ENCODE measurements around the gene KCNJ14.

The KCNJ14 gene

DNA sequence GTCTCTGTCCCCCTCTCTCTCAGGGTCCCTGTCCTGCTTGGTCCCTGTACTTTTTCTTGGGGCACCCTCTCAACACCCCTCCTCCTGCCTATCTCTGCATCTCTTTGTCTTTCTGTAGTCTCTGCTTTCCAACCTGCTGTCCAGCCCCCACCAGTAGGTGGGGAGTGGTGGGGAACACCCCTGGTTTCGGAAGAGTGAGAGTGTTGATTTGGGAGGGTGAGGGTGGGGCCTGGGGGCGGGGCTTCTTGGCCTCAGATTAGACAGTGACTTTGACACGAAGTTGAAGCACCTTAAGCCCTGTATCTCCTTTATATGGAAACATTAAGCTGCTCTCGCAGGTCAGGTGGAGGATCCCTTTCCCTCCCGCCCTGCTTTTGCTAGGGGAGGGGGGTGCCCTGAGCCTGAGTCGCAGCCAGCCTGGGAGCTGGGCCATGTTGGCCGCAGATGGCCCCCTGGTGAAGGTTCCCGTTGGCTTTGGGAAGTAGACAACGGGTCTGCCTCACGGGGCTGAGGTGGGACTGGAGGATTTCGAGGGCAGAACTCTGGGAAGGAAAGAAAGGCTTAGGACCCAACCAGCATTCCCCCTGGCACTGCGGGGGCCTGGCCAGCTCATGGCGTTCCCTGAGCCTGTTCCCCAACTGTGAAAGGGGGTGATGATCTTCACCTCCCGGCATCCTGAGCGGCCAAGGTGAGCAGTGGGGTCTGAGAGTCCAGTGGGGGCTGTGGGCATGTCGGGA is at the start of gene KCNJ14:
Gene KCNJ14 (plus strand): TSS at position 404 of the 737 bp plus-strand sequence. CDS start 6,151 bp downstream, outside the sequence.
- DNase-seq: no peak

GRCh38 chr19:48405850-48406249 is 49.5 kb upstream of the KCNJ14 start:
- no peak for DNase-seq

DNA sequence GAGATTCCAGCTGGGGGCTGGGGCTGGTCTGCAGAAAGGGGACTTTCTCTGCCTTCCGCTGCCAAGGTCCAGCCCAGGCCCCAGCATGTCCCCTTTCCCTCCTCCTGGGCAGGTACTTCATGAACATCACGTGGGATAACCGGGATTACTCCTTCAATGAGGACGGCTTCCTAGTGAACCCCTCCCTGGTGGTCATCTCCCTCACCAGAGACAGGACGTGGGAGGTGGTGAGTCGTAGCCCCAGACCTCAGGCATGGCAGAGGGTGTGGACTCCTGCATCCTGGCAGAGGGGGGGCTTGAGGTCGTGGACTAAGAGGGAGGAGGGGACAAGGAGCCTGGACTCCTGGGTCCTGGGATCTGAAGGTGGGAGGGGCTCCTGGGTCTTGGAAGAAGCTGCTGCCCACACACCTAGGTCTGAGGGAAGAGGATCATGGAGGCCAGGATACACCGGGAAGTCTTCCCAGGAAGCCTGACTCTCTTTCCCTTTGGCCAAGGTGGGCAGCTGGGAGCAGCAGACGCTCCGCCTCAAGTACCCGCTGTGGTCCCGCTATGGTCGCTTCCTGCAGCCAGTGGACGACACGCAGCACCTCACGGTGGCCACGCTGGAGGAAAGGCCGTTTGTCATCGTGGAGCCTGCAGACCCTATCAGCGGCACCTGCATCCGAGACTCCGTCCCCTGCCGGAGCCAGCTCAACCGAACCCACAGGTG is 41.3 kb upstream of the KCNJ14 start:
- DNase-seq: no peak

GRCh38 chr19:48415395-48415794 is 40.0 kb upstream of the KCNJ14 start:
- peak; percentile 85 for DNase-seq

GRCh38 chr19:48415806-48416221 is 39.6 kb upstream of the KCNJ14 start:
- no peak for DNase-seq

- no peak for DNase-seq
These were observed 38.0 kb upstream of the KCNJ14 start for GRCh38 chr19:48417421-48417820.

GRCh38 chr19:48418317-48419064 is 36.9 kb upstream of the KCNJ14 start:
- DNase-seq: no peak

DNA sequence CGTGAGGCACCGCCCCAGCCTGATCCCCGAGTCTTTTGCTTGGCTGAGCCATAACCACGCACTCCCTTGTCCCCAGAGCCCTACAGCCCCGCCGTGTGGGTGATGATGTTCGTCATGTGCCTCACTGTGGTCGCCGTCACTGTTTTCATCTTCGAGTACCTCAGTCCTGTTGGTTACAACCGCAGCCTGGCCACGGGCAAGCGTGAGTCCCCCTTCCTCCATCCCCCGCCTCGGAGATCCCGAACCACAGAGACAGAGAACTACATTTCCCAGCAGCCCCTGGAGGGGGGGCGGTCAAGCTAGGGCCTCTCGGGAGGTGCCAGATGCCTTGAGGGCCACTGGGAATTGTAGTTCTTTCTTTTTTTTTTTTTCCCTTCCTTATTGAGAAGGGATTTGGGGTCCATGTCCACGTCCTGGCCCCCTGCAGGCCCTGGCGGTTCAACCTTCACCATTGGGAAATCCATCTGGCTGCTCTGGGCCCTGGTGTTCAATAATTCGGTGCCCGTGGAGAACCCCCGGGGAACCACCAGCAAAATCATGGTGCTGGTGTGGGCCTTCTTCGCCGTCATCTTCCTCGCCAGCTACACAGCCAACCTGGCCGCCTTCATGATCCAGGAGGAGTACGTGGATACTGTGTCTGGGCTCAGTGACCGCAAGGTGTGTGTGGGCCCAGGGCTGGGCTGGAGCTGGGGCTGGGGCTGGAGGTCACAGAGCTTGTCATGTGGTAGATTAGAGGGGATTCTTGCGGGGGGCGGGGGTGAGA is 36.0 kb upstream of the KCNJ14 start:
- peak; percentile 85 for DNase-seq

- no peak for DNase-seq
These were observed 33.8 kb upstream of the KCNJ14 start for GRCh38 chr19:48421548-48421947.

GRCh38 chr19:48424694-48425219 is 30.6 kb upstream of the KCNJ14 start:
- DNase-seq: no peak

GRCh38 chr19:48428670-48429069 is 26.7 kb upstream of the KCNJ14 start:
- no peak for DNase-seq

- no peak for DNase-seq
These were observed 22.0 kb upstream of the KCNJ14 start for GRCh38 chr19:48433337-48433736.

DNA sequence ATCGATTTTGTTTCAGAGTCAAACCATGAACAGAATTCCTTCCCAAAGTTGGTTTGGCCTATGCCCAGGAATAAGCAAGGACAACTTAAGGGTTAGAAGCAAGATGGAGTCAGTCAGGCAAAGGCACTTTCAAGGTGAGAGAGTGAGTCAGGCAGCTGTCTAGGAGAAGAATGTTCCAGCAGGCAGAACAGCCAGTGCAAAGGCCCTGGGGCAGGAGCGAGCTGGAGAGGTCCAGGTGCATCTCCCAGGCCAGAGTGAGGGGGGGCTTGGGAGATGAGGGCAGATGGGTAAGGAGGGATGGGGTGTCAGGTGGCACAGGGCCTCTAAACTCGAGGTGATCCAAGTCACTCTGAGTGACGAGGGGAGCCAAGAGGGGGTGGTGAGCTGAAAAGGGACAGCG is 18.8 kb upstream of the KCNJ14 start:
- no peak for DNase-seq

- DNase-seq: no peak
These were observed 13.9 kb upstream of the KCNJ14 start for GRCh38 chr19:48441360-48442050.

DNA sequence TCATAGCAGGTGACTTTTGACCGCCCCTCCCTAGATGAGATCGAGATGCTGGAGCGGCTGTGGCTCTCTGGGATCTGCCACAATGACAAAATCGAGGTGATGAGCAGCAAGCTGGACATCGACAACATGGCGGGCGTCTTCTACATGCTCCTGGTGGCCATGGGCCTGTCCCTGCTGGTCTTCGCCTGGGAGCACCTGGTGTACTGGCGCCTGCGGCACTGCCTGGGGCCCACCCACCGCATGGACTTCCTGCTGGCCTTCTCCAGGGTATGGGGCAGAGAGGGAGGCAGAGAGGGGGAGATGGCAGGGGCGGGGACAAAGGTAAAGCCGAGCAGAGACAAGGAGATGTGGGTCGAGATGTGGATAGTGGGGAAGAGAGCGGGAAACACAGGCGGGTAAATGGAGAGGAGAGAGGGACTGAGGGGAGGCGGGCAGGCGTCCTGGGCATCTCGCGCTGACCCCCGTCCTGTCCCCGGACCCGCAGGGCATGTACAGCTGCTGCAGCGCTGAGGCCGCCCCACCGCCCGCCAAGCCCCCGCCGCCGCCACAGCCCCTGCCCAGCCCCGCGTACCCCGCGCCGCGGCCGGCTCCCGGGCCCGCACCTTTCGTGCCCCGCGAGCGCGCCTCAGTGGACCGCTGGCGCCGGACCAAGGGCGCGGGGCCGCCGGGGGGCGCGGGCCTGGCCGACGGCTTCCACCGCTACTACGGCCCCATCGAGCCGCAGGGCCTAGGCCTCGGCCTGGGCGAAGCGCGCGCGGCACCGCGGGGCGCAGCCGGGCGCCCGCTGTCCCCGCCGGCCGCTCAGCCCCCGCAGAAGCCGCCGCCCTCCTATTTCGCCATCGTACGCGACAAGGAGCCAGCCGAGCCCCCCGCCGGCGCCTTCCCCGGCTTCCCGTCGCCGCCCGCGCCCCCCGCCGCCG is 13.0 kb upstream of the KCNJ14 start:
- no peak for DNase-seq

GRCh38 chr19:48443256-48443655 is 12.1 kb upstream of the KCNJ14 start:
- peak; percentile 9 for DNase-seq

DNA sequence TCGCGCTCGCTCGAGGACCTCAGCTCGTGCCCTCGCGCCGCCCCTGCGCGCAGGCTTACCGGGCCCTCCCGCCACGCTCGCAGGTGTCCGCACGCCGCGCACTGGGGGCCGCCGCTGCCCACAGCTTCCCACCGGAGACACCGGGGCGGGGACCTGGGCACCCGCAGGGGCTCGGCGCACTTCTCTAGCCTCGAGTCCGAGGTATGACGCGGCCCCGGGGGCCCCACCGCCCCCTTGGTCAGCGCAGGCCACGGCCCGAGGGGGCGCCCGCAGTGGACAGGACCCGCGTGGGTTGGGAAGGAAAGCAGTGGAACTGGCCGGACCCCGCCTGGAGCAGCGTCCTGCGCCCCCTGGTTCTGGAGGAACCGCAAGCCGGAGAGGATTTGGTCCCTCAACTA is 11.6 kb upstream of the KCNJ14 start:
- peak; percentile 2 for DNase-seq

DNA sequence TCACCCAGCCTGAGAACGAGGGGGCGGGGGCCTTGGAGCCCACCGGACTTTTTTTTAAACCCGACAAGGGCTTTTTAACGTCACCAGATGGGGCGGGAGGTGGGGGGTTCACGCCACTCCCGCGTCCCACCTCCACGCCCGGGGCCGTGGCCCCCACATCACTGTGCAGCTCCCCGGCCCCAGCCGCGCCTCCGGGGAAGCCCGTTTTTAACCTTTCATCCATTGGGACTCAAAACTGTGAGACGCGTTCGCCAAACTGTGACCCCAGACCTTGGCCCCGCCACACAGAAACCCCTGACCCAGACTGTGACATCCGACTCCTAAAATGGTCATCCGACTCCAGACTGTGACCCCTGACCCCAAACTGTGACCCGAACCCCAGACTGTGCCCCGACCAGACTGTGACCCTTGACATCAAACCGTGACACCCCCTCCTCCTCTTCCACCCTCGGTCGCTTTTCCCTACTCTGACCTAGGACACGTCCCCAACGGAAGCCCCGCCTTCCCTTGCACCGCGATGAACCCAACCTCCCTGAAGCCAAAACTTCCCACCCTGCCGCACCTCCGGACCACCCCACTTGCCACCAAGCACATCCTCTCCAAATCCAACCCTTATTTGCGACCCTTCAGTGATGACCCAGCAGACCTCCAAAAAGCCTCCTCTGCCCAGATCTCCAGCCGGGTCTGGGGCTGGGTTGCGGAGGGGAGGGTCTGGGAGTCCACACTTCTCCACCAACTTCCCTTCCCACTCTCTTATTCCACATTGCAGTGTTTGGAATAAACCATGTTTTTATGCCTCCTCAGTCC is 11.0 kb upstream of the KCNJ14 start:
- peak; percentile 14 for DNase-seq

GRCh38 chr19:48444936-48445200 is 10.5 kb upstream of the KCNJ14 start:
- DNase-seq: no peak

DNA sequence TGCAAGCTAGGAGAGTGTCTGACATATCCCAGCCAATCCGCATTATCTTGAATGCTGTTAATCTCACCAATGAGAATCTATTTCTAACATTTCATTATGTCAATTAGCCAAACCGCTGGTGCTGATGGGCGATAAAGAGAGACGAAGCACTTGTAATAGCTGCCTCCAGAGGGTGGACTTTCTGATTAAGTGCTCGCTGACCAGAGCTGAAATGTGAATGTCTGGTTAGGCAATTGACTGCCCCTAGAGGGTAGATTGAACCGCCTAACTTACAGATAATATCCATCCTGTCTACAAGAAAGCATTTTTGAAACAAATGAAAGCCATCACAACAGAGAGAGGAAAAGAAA is 10.1 kb upstream of the KCNJ14 start:
- peak; percentile 60 for DNase-seq
